Upper lobe of left lung (tissue), 6 donors: ENCODE measurements around the gene PGM5. TPM values are rescaled to one million over a fixed set of nuclear protein-coding genes. Genes with fewer than 3 reads are reported as not detected.

Experiments used
- ATAC-seq, 2 donors: fragments of 200-7000 bp; cut with Tn5 transposase; one replicate each; pipeline ENCODE4 v1.9.1; 2022; ENCODE audit warnings: mild to moderate bottlenecking in 2 of 2, moderate library complexity in 2 of 2; ENCODE audit not compliant: low FRiP score in 2 of 2
- DNase-seq, 2 donors: peaks; one replicate each; pipeline ENCODE4 v3.0.0-alpha.2; 2019 to 2020
- H3K27ac ChIP-seq, 4 donors: fragments of 200-600 bp; sonication (generic); one replicate each; pipeline ENCODE4 v1.5.1; 2016 to 2019
- H3K27me3 ChIP-seq, 4 donors: fragments of 200-600 bp; sonication (generic); one replicate each; pipeline ENCODE4 v1.5.1; 2017 to 2019
- H3K36me3 ChIP-seq, 4 donors: fragments of 200-600 bp; sonication (generic); one replicate each; pipeline ENCODE4 v1.5.1; 2016 to 2019
- H3K4me1 ChIP-seq, 4 donors: fragments of 200-600 bp; sonication (generic); one replicate each; pipeline ENCODE4 v1.5.1; 2018 to 2019
- H3K4me3 ChIP-seq, 4 donors: fragments of 200-600 bp; sonication (generic); one replicate each; pipeline ENCODE4 v1.5.1; 2017 to 2019; ENCODE audit warnings: mild to moderate bottlenecking in 2 of 4, moderate library complexity in 1 of 4
- H3K9me3 ChIP-seq, 4 donors: fragments of 200-600 bp; sonication (generic); one replicate each; pipeline ENCODE4 v1.5.1; 2018 to 2019
- EP300 ChIP-seq, 4 donors: sonication (generic); formaldehyde crosslinking; IDR thresholded peaks; one replicate each; pipeline ENCODE4 v1.5.1; 2017; ENCODE audit warnings: antibody characterized with exemption in 4 of 4, control low read depth in 2 of 4
- POLR2A ChIP-seq, 4 donors: fragments of 450-650 bp; IDR thresholded peaks; one replicate each; pipeline ENCODE4 v1.5.1; 2016 to 2017; ENCODE audit warnings: antibody characterized with exemption in 4 of 4, mild to moderate bottlenecking in 2 of 4
- POLR2AphosphoS5 ChIP-seq, 2 donors: sonication (generic); formaldehyde crosslinking; IDR thresholded peaks; one replicate each; pipeline ENCODE4 v1.5.1; 2017; ENCODE audit warnings: antibody characterized with exemption in 2 of 2
- WGBS, 2 donors: methylation state at CpG; one replicate each; pipeline ENCODE4 v1.1.5; 2017 to 2018; 5-methylcytosine and 5-hydroxymethylcytosine counted together
- total RNA-seq, 6 donors: library from RNA; depleted of rRNA in 4 of 6; stranded (reverse); fragments of >200 nt in 4 of 6; gene quantifications; one replicate each; pipeline versions ENCODE4 v1.1.0 to v1.2.1, GENCODE V29; 2016 to 2021
- TF ChIP-seq, protein P1 (sequence below), 6 experiments: fragments of 450-650 bp in 4 of 6; fragments of 200-600 bp in 2 of 6; sonication (generic) in 2 of 6; IDR thresholded peaks; one replicate each; pipeline ENCODE4 v1.5.1; 2016 to 2019; ENCODE audit warnings: antibody characterized with exemption in 6 of 6
- donor health status: DM: no; HTN: no; CAD: no; lungs with moderate emphysema.
- donor health status: DM: no; HTN: yes; CAD: no; lungs with severe emphysema.

PGM5 gene
- total RNA-seq, 6 donors from 2014 or later: 9.4 to 32.1 (median 16.0) TPM

DNA sequence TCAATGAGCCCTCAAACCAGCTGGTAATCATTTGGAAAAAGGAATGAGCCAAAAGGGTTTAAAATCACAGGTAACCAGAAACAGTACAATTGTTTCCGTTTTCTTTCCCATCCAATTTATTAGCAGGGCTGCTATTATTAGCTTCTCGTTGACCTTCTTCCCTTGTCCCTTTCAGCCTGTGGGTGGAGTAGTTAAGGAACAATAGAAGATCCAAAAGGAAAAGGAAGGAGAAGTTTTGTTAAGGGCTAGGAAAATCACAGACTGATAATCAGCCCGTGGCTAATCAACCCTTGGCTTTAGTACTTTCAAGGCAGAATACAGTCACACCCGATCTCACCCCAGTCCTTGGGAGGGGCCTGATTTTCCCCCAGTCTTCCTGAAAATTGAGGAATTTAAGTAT, 145.9 kb downstream of the PGM5 start:
- ATAC-seq: no peak
- 55 to 57% methylated on average over 4 of the region's 4 CpGs for WGBS, 2 donors
- Histone ChIP-seq H3K27me3 (no peaks in the 10 kb centered on the region), H3K4me3 (no peak overlapping the region), H3K9me3 (no peaks in the 10 kb centered on the region), H3K36me3 (no peaks in the 10 kb centered on the region), H3K27ac (no peak overlapping the region), H3K4me1 (peaks cover 0 to 6% (median 2%) of the 10 kb centered on the region in 4 donors)
- DNase-seq: no peak
- TF ChIP-seq POLR2AphosphoS5 (IDR thresholded peaks at IDR 0.05) (no peak), POLR2A (IDR thresholded peaks at IDR 0.05) (no peak), EP300 (IDR thresholded peaks at IDR 0.05) (no peak)
- TF ChIP-seq, protein P1, sequence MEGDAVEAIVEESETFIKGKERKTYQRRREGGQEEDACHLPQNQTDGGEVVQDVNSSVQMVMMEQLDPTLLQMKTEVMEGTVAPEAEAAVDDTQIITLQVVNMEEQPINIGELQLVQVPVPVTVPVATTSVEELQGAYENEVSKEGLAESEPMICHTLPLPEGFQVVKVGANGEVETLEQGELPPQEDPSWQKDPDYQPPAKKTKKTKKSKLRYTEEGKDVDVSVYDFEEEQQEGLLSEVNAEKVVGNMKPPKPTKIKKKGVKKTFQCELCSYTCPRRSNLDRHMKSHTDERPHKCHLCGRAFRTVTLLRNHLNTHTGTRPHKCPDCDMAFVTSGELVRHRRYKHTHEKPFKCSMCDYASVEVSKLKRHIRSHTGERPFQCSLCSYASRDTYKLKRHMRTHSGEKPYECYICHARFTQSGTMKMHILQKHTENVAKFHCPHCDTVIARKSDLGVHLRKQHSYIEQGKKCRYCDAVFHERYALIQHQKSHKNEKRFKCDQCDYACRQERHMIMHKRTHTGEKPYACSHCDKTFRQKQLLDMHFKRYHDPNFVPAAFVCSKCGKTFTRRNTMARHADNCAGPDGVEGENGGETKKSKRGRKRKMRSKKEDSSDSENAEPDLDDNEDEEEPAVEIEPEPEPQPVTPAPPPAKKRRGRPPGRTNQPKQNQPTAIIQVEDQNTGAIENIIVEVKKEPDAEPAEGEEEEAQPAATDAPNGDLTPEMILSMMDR (IDR thresholded peaks at IDR 0.05): no peak

DNA sequence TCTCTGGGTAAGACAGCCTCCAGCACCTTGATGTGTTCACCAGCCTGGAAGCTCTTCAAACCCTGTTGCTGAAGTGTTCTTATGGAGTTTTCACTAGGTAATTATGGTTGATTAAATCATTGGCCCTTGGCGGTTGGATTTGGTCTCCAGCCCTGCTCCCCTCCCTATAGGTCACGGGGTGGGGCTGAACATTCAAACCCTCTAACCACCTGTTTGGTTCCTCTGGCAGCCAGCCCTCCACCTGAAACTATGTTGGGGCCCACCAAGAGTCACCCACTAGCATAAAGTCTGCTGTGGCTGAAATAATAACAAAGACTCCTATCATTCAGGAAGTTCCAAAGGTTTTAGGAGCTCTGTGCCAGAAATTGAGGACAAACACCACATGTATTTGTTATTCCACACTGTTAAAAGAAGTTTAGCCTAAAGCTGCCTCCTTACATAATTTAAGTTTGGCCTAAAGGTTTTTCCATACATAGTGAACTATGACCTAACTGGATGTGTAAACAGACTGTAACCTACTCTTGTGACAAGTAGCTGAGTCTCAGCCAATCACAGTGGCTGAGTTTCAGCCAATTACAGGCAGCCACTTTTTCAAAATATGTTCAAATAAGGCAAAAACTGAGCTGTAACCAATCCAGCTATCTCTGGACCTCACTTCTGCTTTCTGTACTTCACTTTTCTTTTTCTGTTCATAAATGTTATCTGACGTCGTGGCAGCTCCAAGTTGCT, 149.4 kb downstream of the PGM5 start:
- Histone ChIP-seq H3K27ac (peak overlapping the region in 2 of 4 donors; percentile 8 to 18), H3K27me3 (no peaks in the 10 kb centered on the region), H3K4me3 (no peak overlapping the region), H3K4me1 (peaks cover 0 to 6% (median 0%) of the 10 kb centered on the region in 4 donors), H3K9me3 (no peaks in the 10 kb centered on the region), H3K36me3 (no peaks in the 10 kb centered on the region)
- TF ChIP-seq, protein P1 (IDR thresholded peaks at IDR 0.05): no peak
- whole genome bisulfite sequencing, 2 donors: 57 to 61% methylated on average over 3 to 4 of the region's 4 CpGs
- peak in 1 of 2 donors; percentile 75 for ATAC-seq
- DNase-seq: peak in 1 of 2 donors; percentile 29

DNA sequence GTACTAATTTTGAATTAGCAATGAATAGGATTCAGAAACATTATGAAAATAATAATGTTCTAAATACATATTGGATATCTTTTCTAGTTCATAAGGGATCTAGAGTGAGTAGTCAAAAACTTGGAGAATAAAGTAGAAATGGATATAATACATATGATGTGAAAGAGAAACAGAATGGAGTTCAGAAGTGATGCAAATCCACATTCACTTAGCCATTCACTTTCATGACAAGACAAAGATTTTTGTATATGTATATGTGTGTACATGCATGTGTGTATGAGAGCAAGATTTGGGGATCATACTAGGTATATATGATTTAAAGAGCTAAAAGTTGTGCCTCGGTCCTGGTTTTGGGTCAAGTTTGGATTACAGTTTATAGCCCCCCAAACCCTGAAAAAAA, 150.1 kb downstream of the PGM5 start:
- Histone ChIP-seq H3K27me3 (no peaks in the 10 kb centered on the region), H3K9me3 (no peaks in the 10 kb centered on the region), H3K36me3 (no peaks in the 10 kb centered on the region), H3K4me1 (peaks cover 0 to 6% (median 0%) of the 10 kb centered on the region in 4 donors), H3K4me3 (no peak overlapping the region), H3K27ac (peak overlapping the region in 1 of 4 donors; percentile 18)
- WGBS, 2 donors: 87 to 89% methylated on average over 1 of the region's 1 CpG
- DNase-seq (no peak), ATAC-seq (no peak)
- TF ChIP-seq POLR2AphosphoS5 (IDR thresholded peaks at IDR 0.05) (no peak), EP300 (IDR thresholded peaks at IDR 0.05) (no peak)
- TF ChIP-seq, protein P1 (IDR thresholded peaks at IDR 0.05): no peak

DNA sequence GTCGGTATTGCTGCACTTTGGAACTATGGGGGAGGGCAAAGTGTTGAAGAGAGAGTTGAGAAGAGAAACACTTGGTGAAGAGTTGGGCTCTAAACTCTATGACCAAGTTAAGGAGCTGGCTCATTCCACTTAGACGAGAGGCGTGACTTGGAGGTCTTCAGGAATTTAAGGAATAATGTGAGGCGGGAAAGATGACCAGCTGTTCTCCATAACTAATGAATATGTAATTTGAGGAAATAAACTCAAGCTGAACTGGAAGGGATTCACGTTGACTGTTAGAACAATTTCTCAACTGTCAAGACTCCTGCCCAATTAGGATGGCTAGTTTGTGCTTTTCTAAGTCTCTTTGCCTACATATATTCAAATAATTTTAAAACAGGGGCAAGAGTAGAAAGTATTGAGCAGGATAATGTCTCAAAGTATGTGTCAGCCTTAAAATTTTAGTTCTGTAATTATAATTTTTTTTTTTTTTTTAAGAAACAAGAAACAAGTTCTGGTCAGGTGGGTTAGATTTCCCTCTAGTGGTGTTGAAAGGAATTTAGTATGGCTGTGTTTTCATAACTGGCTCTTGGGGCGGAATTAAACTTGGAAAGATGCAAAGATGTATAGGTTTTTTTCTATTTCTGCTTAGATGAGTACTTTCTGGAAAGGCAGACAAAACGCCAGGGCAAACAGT, 150.9 kb downstream of the PGM5 start:
- peak in 1 of 2 donors; percentile 39 for ATAC-seq
- H3K27me3 ChIP-seq: no peaks in the 10 kb centered on the region
- no peak for TF ChIP-seq EP300 (IDR thresholded peaks at IDR 0.05)
- TF ChIP-seq, protein P1 (IDR thresholded peaks at IDR 0.05): peak; percentile 36 to 57 (median 46)
- no peaks in the 10 kb centered on the region for H3K36me3 ChIP-seq
- no peak overlapping the region for H3K4me3 ChIP-seq
- no peak for DNase-seq
- 56 to 60% methylated on average over 7 of the region's 7 CpGs for WGBS, 2 donors
- H3K9me3 ChIP-seq: no peaks in the 10 kb centered on the region
- H3K4me1 ChIP-seq: peaks cover 0 to 6% (median 0%) of the 10 kb centered on the region in 4 donors
- H3K27ac ChIP-seq: peak overlapping the region in 3 of 4 donors; percentile 14 to 25 (median 22)
